K562 (cell line): Measurements from ENCODE around the gene FBXO36. TPM values are rescaled to one million over a fixed set of nuclear protein-coding genes. Genes with fewer than 3 reads are reported as not detected.
A peak's percentile ranks its signal among the peaks of the same experiment; 100 is the strongest.

ENCODE experiments used
- ATAC-seq: fragments of 200-7000 bp; cut with Tn5 transposase; 3 replicates; pipeline ENCODE4 v1.9.1; 2020; ENCODE audit warnings: moderate library complexity
- BruUV-seq: library from RNA; stranded (reverse); fragments of 400-500 nt; replicated peaks from 2 replicates; lab custom pipeline; 2021; lab: Mats Ljungman, UMichigan
- CTCF ChIA-PET: fragments of 300-600 bp; formaldehyde crosslinking; extraction: SDS; loops from one replicate; lab custom pipeline; 2021; ENCODE audit warnings: low intra/inter-chr PET ratio; lab: Yijun Ruan, JAX
- POLR2A ChIA-PET: fragments of 300-600, 350-650 bp; sonication (Branson Sonifier 250); formaldehyde crosslinking; extraction: SDS; loops from one replicate; lab custom pipeline; 2021; ENCODE audit warnings: antibody characterized with exemption, inconsistent platforms; lab: Yijun Ruan, JAX
- DNase-seq, 4 experiments: peaks; one replicate each; pipeline versions ENCODE4 v3.0.0 to v3.0.0-alpha.2; 2011 to 2018; ENCODE audit warnings: low spot score in 3 of 4, mixed read lengths in 3 of 4; ENCODE audit errors: extremely low read depth in 1 of 4
- FAIRE-seq: peaks from 2 replicates; lab custom pipeline; 2011; peaks lifted over from hg19 to GRCh38; lab: Jason Lieb, UNC
- H2AFZ ChIP-seq: 2 replicates; pipeline ENCODE4 v1.6.0; 2011; ENCODE audit warnings: low read depth, low read length, control low read depth, inconsistent platforms
- H3K27ac ChIP-seq: fragments of 200-600 bp; 3 replicates; pipeline ENCODE4 v1.8.0; 2011; ENCODE audit warnings: low read depth, mild to moderate bottlenecking, control low read depth, inconsistent platforms, low read length, moderate library complexity, mixed read lengths; ENCODE audit errors: extremely low read depth
- H3K27me3 ChIP-seq, 2 experiments: fragments of 300-600 bp in 1 of 2; 2 replicates in 1 of 2; 3 replicates in 1 of 2; pipeline versions ENCODE4 v1.6.0 to v1.8.0; 2011; ENCODE audit warnings: inconsistent platforms in 2 of 2, low read length in 2 of 2, mild to moderate bottlenecking in 1 of 2, mixed read lengths in 1 of 2, moderate library complexity in 1 of 2; ENCODE audit not compliant: control insufficient read depth in 2 of 2, insufficient read depth in 2 of 2
- H3K36me3 ChIP-seq: fragments of 300-600 bp; 3 replicates; pipeline ENCODE4 v1.8.0; 2011; ENCODE audit warnings: mild to moderate bottlenecking, low read length, inconsistent platforms; ENCODE audit not compliant: control insufficient read depth, insufficient read depth
- H3K4me1 ChIP-seq, 2 experiments: fragments of 200-600 bp in 1 of 2; replicated peaks in 1 of 2; 2 replicates in 1 of 2; 3 replicates in 1 of 2; pipeline versions ENCODE4 v1.5.1 to v1.8.0; 2011; ENCODE audit warnings: inconsistent platforms in 2 of 2, low read length in 2 of 2, mild to moderate bottlenecking in 1 of 2, mixed read lengths in 1 of 2, moderate library complexity in 1 of 2; ENCODE audit not compliant: control insufficient read depth in 2 of 2, insufficient read depth in 2 of 2
- H3K4me2 ChIP-seq: 2 replicates; pipeline ENCODE4 v1.6.1; 2011; ENCODE audit warnings: low read length, control low read depth, inconsistent platforms, mixed read lengths; ENCODE audit not compliant: insufficient read depth
- H3K4me3 ChIP-seq: fragments of 200-600 bp; sonication (generic), shearing (Covaris generic); 2 replicates; pipeline ENCODE4 v1.5.1; 2016; ENCODE audit warnings: control low read depth, inconsistent platforms
- H3K79me2 ChIP-seq: fragments of 200-600 bp; 3 replicates; pipeline ENCODE4 v1.8.0; 2011; ENCODE audit warnings: low read length, inconsistent platforms; ENCODE audit not compliant: control insufficient read depth, insufficient read depth
- H3K9ac ChIP-seq, 2 experiments: 2 replicates each; pipeline versions ENCODE4 v1.6.0 to v1.6.1; 2011; ENCODE audit warnings: low read depth in 2 of 2, low read length in 2 of 2, control low read depth in 1 of 2, inconsistent platforms in 1 of 2, mild to moderate bottlenecking in 1 of 2, mixed read lengths in 1 of 2; ENCODE audit not compliant: insufficient read depth in 1 of 2
- H3K9me1 ChIP-seq: one replicate; pipeline ENCODE4 v1.6.0; 2011; ENCODE audit warnings: inconsistent platforms, mild to moderate bottlenecking, low read length, moderate library complexity; ENCODE audit not compliant: control insufficient read depth, insufficient read depth
- H3K9me3 ChIP-seq: replicated peaks from 2 replicates; pipeline ENCODE4 v1.5.1; 2011; ENCODE audit warnings: low read depth, low read length, inconsistent platforms; ENCODE audit not compliant: control insufficient read depth, insufficient read depth
- H4K20me1 ChIP-seq: replicated peaks from 2 replicates; pipeline ENCODE4 v1.6.1; 2011; ENCODE audit warnings: low read length, inconsistent platforms, mixed read lengths; ENCODE audit not compliant: control insufficient read depth, insufficient read depth
- BRF2 ChIP-seq: IDR thresholded peaks from 3 replicates; pipeline ENCODE4 v1.6.1; 2011; ENCODE audit warnings: borderline replicate concordance, mild to moderate bottlenecking; ENCODE audit not compliant: insufficient read length, insufficient read depth
- GATAD2B ChIP-seq: fragments of 450-650 bp; IDR thresholded peaks from 2 replicates; pipeline ENCODE4 v1.6.1; 2017; ENCODE audit warnings: mild to moderate bottlenecking, borderline replicate concordance
- HNRNPH1 ChIP-seq: fragments of 200-400 bp; formaldehyde crosslinking; optimal IDR thresholded peaks from 2 replicates; pipeline ENCODE3; 2017; ENCODE audit warnings: low read depth, mild to moderate bottlenecking, low read length, moderate library complexity
- KAT7 ChIP-seq: sonication (generic); formaldehyde crosslinking; IDR thresholded peaks from 2 replicates; pipeline ENCODE4 v1.8.0; 2022; ENCODE audit warnings: missing genetic modification reagents, mild to moderate bottlenecking, borderline replicate concordance
- PTRF ChIP-seq: fragments of 450-650 bp; IDR thresholded peaks from 2 replicates; pipeline ENCODE4 v1.6.1; 2016; ENCODE audit warnings: mild to moderate bottlenecking, missing genetic modification characterization, missing compliant biosample characterization
- SAFB ChIP-seq: fragments of 200-400 bp; formaldehyde crosslinking; IDR thresholded peaks from 2 replicates; pipeline ENCODE4 v1.6.1; 2017; ENCODE audit warnings: low read depth, low read length, borderline replicate concordance
- SMAD4 ChIP-seq: fragments of 250-450 bp; sonication (Bioruptor Pico); conservative IDR thresholded peaks from 2 replicates; pipeline ENCODE4 v1.8.0; 2021; ENCODE audit warnings: inconsistent platforms, mild to moderate bottlenecking, moderate library complexity
- ZNF318 ChIP-seq, 2 experiments: fragments of 450-650 bp; IDR thresholded peaks; 2 replicates each; pipeline ENCODE4 v1.6.1; 2016; ENCODE audit warnings: mild to moderate bottlenecking in 2 of 2, borderline replicate concordance in 1 of 2, low read depth in 1 of 2, moderate library complexity in 1 of 2
- ZNF696 ChIP-seq: fragments of 250-450 bp; sonication (Bioruptor Pico); conservative IDR thresholded peaks from 2 replicates; pipeline ENCODE4 v1.4.0; 2020; ENCODE audit warnings: mild to moderate bottlenecking, moderate library complexity
- ZNF830 ChIP-seq: fragments of 250-450 bp; sonication (Bioruptor Pico); IDR thresholded peaks from 2 replicates; pipeline ENCODE4 v1.5.0; 2021; ENCODE audit warnings: mild to moderate bottlenecking
- WGBS: fragments of 100-300 bp; shearing (Covaris generic); methylation state at CpG from one replicate; pipeline ENCODE4 v1.1.6; 2016; ENCODE audit warnings: low coverage, mixed read lengths; ENCODE audit not compliant: insufficient coverage; ENCODE audit errors: missing lambda C conversion rate; 5-methylcytosine and 5-hydroxymethylcytosine counted together
- in situ Hi-C: fragments of 300-500 bp; cut with MboI; formaldehyde crosslinking; loops from 4 replicates; pipeline ENCODE4 v1.15.0; 2018; ENCODE audit warnings: inconsistent platforms, mixed read lengths
- intact Hi-C: fragments of 100-400 bp; cut with micrococcal nuclease; formaldehyde crosslinking; loops from 2 replicates; pipeline ENCODE4 v1.14.2; 2022
- polyA plus RNA-seq, 8 experiments: library from polyadenylated mRNA; depleted of rRNA in 4 of 8; stranded (reverse) in 5 of 8; unstranded in 3 of 8; fragments of >200 nt; fragmentation: Nextera tagmentation in 2 of 8; fragmentation: Illumina TruSeq in 1 of 8; extraction: Ambion mirVana in 2 of 8; extraction: Trizol in 1 of 8; gene quantifications; 2 replicates each; pipeline versions ENCODE4 v1.2.1 to v1.2.3, GENCODE V29; 2011 to 2014; ENCODE audit warnings: inconsistent platforms in 1 of 8, missing spikeins in 1 of 8
- total RNA-seq, 7 experiments: library from RNA; depleted of rRNA in 6 of 7; stranded (reverse); fragments of >200 nt in 6 of 7; fragmentation: Illumina TruSeq in 2 of 7; extraction: Trizol in 2 of 7; gene quantifications; 2 replicates each; pipeline versions ENCODE4 v1.2.1 to v1.2.3, GENCODE V29; 2011 to 2021; ENCODE audit warnings: low replicate concordance in 1 of 7

Gene FBXO36
- total and polyA plus RNA-seq, 9 of the 15 experiments (the other 6 are each of a cell fraction or from before 2014, with no cell fraction given), result 0.40 to 0.91 (median 0.58) TPM

- TF ChIP-seq BRF2 (no peak), ZNF830 (CRISPR knock-in tag) (no peak), GATAD2B (no peak), PTRF (no peak)
Measured at GRCh38 chr2:230007931-230008707, 85.8 kb downstream of the FBXO36 start (continued).

- H2AFZ ChIP-seq, result no peak overlapping the region
- H3K36me3 ChIP-seq, result no peaks in the 10 kb centered on the region
- CTCF ChIA-PET, result interaction anchor here (0.6 to 2.0 kb wide), 3 partner anchors 61 to 603 kb away, joined by 5 to 13 read pairs (median 8); no protein-coding TSS in a partner anchor
- no TSS peak for BruUV-seq
- POLR2A ChIA-PET, result interaction anchor here (0.6 to 1.4 kb wide), 3 partner anchors 14 to 162 kb away, joined by 3 to 4 read pairs (median 4); no protein-coding TSS in a partner anchor
- no peak overlapping the region for H3K27ac ChIP-seq
- WGBS, result 36% methylated on average over 1 of the region's 1 CpG
- no peaks in the 10 kb centered on the region for H4K20me1 ChIP-seq
- in situ Hi-C loops, result loop anchor here (5.0 to 25.0 kb wide), 4 partner anchors 39 to 804 kb away; no protein-coding TSS in a partner anchor
- no peak overlapping the region for H3K4me3 ChIP-seq
- intact Hi-C loops, result loop anchor here (1.0 to 10.0 kb wide), 4 partner anchors 56 to 603 kb away; partner anchors contain the start of gene SLC16A14
- no peak overlapping the region for H3K9ac ChIP-seq
- no peak for ATAC-seq
- no peaks in the 10 kb centered on the region for H3K9me1 ChIP-seq
- no peaks in the 10 kb centered on the region for H3K27me3 ChIP-seq
- DNase-seq, result no peak
- no peak for FAIRE-seq
- H3K4me2 ChIP-seq, result peak overlapping the region; percentile 34; the same call in 1 of the 2 replicates
- peaks cover 0 to 32% of the 10 kb centered on the region in 2 experiments; a peak in 3 of 5 replicates for H3K4me1 ChIP-seq
- H3K9me3 ChIP-seq, result no peaks in the 10 kb centered on the region
- H3K79me2 ChIP-seq, result no peaks in the 10 kb centered on the region
- TF ChIP-seq HNRNPH1 (no peak), KAT7 (CRISPR knock-in tag) (no peak), ZNF696 (CRISPR knock-in tag) (no peak), SMAD4 (CRISPR knock-in tag) (no peak), ZNF318 (IDR thresholded peaks at IDR 0.05; ENCODE audit: borderline replicate concordance in 1 of 2, low read depth in 1 of 2) (no peak), SAFB (no peak)
Measured at GRCh38 chr2:230008708-230009066, 86.4 kb downstream of the FBXO36 start.
